HepG2 (cell line): ENCODE results near the gene HSPB2. TPM values are rescaled to one million over a fixed set of nuclear protein-coding genes. Genes with fewer than 3 reads are reported as not detected.

ENCODE experiments used
- DNMT1 ChIP-seq: sonication (generic); formaldehyde crosslinking; IDR thresholded peaks from 2 replicates; pipeline ENCODE4 v1.5.1; 2020; ENCODE audit warnings: mild to moderate bottlenecking, missing genetic modification reagents
- ELF1 ChIP-seq: sonication (generic); formaldehyde crosslinking; IDR thresholded peaks from 2 replicates; pipeline ENCODE4 v1.4.0; 2020; ENCODE audit warnings: missing genetic modification reagents
- EP300 ChIP-seq, 3 experiments: sonication (generic) in 1 of 3; formaldehyde crosslinking in 1 of 3; IDR thresholded peaks; 2 replicates each; pipeline versions ENCODE4 v1.5.1 to v1.6.1; 2011 to 2020; ENCODE audit warnings: low read depth in 2 of 3, low read length in 2 of 3, borderline replicate concordance in 1 of 3, improper control_type of control experiment in 1 of 3, mild to moderate bottlenecking in 1 of 3, missing genetic modification reagents in 1 of 3, moderate library complexity in 1 of 3
- ESRRA ChIP-seq: sonication (generic); formaldehyde crosslinking; IDR thresholded peaks from 2 replicates; pipeline ENCODE4 v1.5.1; 2020; ENCODE audit warnings: mild to moderate bottlenecking, low read depth, missing genetic modification reagents
- FOXK2 ChIP-seq: fragments of 450-650 bp; IDR thresholded peaks from 2 replicates; pipeline ENCODE4 v1.6.1; 2016
- LCORL ChIP-seq, 2 experiments: fragments of 450-650 bp in 1 of 2; sonication (generic) in 1 of 2; formaldehyde crosslinking in 1 of 2; IDR thresholded peaks; 2 replicates each; pipeline versions ENCODE4 v1.5.0 to v1.6.1; 2017 to 2020; ENCODE audit warnings: antibody characterized with exemption in 1 of 2, missing genetic modification reagents in 1 of 2
- MIER3 ChIP-seq: IDR thresholded peaks from 2 replicates; pipeline ENCODE4 v1.6.1; 2016; ENCODE audit warnings: missing compliant biosample characterization, borderline replicate concordance
- MTF2 ChIP-seq: sonication (generic); formaldehyde crosslinking; IDR thresholded peaks from 2 replicates; pipeline ENCODE4 v1.5.0; 2020; ENCODE audit warnings: missing genetic modification reagents, borderline replicate concordance
- RXRB ChIP-seq: IDR thresholded peaks from 2 replicates; pipeline ENCODE4 v1.6.1; 2016; ENCODE audit warnings: borderline replicate concordance, missing genetic modification reagents, missing compliant biosample characterization
- SCMH1 ChIP-seq: sonication (generic); formaldehyde crosslinking; IDR thresholded peaks from 2 replicates; pipeline ENCODE4 v1.9.0; 2021; ENCODE audit warnings: missing genetic modification reagents, mild to moderate bottlenecking, borderline replicate concordance
- SP140L ChIP-seq: sonication (generic); formaldehyde crosslinking; IDR thresholded peaks from 2 replicates; pipeline ENCODE4 v1.4.0; 2020; ENCODE audit warnings: missing genetic modification reagents, borderline replicate concordance
- SP2 ChIP-seq: sonication (generic); formaldehyde crosslinking; IDR thresholded peaks from 2 replicates; pipeline ENCODE4 v1.5.1; 2020; ENCODE audit warnings: mild to moderate bottlenecking, missing genetic modification reagents
- THAP11 ChIP-seq: IDR thresholded peaks from 2 replicates; pipeline ENCODE4 v1.6.1; 2016; ENCODE audit warnings: missing biosample characterization, missing genetic modification reagents
- TSC22D2 ChIP-seq: sonication (generic); formaldehyde crosslinking; IDR thresholded peaks from 2 replicates; pipeline ENCODE4 v1.5.1; 2020; ENCODE audit warnings: missing genetic modification reagents, mild to moderate bottlenecking, borderline replicate concordance
- ZFP90 ChIP-seq: sonication (generic); formaldehyde crosslinking; IDR thresholded peaks from 2 replicates; pipeline ENCODE4 v1.8.0; 2022; ENCODE audit warnings: missing genetic modification reagents, mild to moderate bottlenecking, inconsistent platforms, borderline replicate concordance
- ZFX ChIP-seq: sonication (generic); formaldehyde crosslinking; IDR thresholded peaks from 2 replicates; pipeline ENCODE4 v1.4.0; 2020; ENCODE audit warnings: mild to moderate bottlenecking, low read depth, missing genetic modification reagents, moderate library complexity
- ZNF143 ChIP-seq: sonication (generic); formaldehyde crosslinking; IDR thresholded peaks from 2 replicates; pipeline ENCODE4 v1.4.0; 2020; ENCODE audit warnings: missing genetic modification reagents
- ZNF660 ChIP-seq: sonication (generic); formaldehyde crosslinking; IDR thresholded peaks from 2 replicates; pipeline ENCODE4 v1.5.1; 2020; ENCODE audit warnings: mild to moderate bottlenecking, low read depth, missing genetic modification reagents, borderline replicate concordance
- ZNF782 ChIP-seq: sonication (generic); formaldehyde crosslinking; IDR thresholded peaks from 2 replicates; pipeline ENCODE4 v1.4.0; 2020; ENCODE audit warnings: missing genetic modification reagents, mild to moderate bottlenecking, borderline replicate concordance
- ZSCAN21 ChIP-seq: sonication (generic); formaldehyde crosslinking; IDR thresholded peaks from 2 replicates; pipeline ENCODE4 v1.8.0; 2022; ENCODE audit warnings: mild to moderate bottlenecking, missing genetic modification reagents, moderate library complexity, borderline replicate concordance
- polyA plus RNA-seq, 8 experiments: library from polyadenylated mRNA; depleted of rRNA in 3 of 8; stranded (reverse) in 7 of 8; unstranded in 1 of 8; fragments of >200 nt; fragmentation: Illumina TruSeq in 4 of 8; extraction: Trizol in 4 of 8; gene quantifications; 2 replicates each; pipeline versions ENCODE4 v1.2.1 to v1.2.3, GENCODE V29; 2011 to 2016; ENCODE audit warnings: low read depth in 4 of 8, missing spikeins in 1 of 8, mixed read lengths in 1 of 8; ENCODE audit not compliant: insufficient read depth in 1 of 8
- total RNA-seq, 5 experiments: library from RNA; depleted of rRNA; stranded (reverse); fragments of >200 nt; fragmentation: Illumina TruSeq; extraction: Trizol; gene quantifications; 2 replicates each; pipeline ENCODE4 v1.2.3, GENCODE V29; 2016; ENCODE audit warnings: low read depth in 1 of 5
- TF ChIP-seq, protein P1 (sequence below): sonication (generic); formaldehyde crosslinking; IDR thresholded peaks from 2 replicates; pipeline ENCODE4 v1.4.0; 2020; ENCODE audit warnings: missing genetic modification reagents, low read depth, mild to moderate bottlenecking, borderline replicate concordance
- TF ChIP-seq, protein P2 (sequence below): IDR thresholded peaks from 2 replicates; pipeline ENCODE4 v1.6.1; 2016

Gene HSPB2
- total and polyA plus RNA-seq, 2 of the 13 experiments (the other 11 are each of a cell fraction or from before 2014, with no cell fraction given), result 0.04 TPM; not detected in 1

DNA sequence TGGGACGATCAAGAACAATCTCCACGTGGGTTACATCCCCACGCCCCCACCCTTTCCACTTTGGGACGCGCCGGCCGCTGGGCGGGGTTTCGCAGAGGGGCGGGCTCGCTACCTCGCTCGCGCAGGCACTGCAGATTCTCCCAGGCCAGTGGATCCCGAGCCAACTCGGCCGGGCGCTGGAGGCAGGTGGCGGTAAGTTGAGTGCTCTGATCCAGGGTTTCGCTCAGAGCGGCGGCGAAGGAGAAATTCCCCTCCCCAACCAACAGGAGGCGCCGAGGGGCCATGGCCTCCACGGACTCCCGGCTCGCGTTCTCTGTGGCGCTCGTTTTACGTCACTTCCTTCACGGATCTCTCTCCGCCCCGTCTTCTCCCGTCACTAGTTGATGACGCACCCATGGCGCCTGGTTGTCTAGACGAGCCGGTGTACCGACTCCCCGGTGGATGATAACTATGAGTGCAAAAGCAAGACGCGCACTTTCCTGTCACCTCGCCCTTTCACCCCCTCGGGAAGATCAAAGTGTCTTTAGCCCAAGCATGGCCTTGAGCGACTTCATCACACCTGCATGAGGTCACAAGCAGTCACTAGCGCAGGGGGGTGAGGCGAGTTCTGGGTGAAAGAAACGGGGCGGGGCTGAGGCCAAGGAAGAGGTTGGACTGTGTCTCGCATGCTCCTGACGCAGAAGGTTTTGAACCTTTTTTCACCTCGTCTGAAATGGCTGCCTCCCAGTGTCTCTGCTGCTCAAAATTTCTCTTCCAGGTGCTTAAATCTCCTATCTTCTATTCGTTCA is 33.5 kb upstream of the HSPB2 start, which contains the start of the genes CFAP68 and FDXACB1 (continued):
- TF ChIP-seq, protein P1, sequence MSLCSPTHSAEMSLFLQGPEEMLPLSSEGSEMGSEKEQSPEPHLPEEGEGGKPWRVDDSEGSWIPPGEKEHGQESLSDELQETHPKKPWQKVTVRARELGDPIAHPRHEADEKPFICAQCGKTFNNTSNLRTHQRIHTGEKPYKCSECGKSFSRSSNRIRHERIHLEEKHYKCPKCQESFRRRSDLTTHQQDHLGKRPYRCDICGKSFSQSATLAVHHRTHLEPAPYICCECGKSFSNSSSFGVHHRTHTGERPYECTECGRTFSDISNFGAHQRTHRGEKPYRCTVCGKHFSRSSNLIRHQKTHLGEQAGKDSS, result peak; percentile 55; the same call in 1 of the 2 replicates
- TF ChIP-seq SP2 (CRISPR knock-in tag) (peak; percentile 57), FOXK2 (peak; percentile 65; the same call in 1 of the 2 replicates), ZFP90 (CRISPR knock-in tag) (peak; percentile 77), ZFX (CRISPR knock-in tag) (peak; percentile 81), SP140L (CRISPR knock-in tag) (no peak), EP300 (IDR thresholded peaks at IDR 0.05; ENCODE audit: low read depth in 2 of 2, low read length in 2 of 2) (peak; percentile 68 to 75; a peak in 2 of 4 replicates), EP300 (CRISPR knock-in tag; IDR thresholded peaks at IDR 0.05; ENCODE audit: borderline replicate concordance) (peak; percentile 78), MTF2 (peak; percentile 3; the same call in 1 of the 2 replicates), SCMH1 (CRISPR knock-in tag) (no peak), DNMT1 (no peak), MIER3 (peak; percentile 76; the same call in 1 of the 2 replicates), LCORL (IDR thresholded peaks at IDR 0.05) (no peak), LCORL (CRISPR knock-in tag; IDR thresholded peaks at IDR 0.05) (peak; percentile 67; the same call in 1 of the 2 replicates), THAP11 (CRISPR knock-in tag) (peak; percentile 94), ZSCAN21 (peak; percentile 48; the same call in 1 of the 2 replicates), ESRRA (peak; percentile 51; the same call in 1 of the 2 replicates), ELF1 (CRISPR knock-in tag) (peak; percentile 72), ZNF660 (CRISPR knock-in tag) (no peak), ZNF782 (CRISPR knock-in tag) (peak; percentile 74; the same call in 1 of the 2 replicates), ZNF143 (CRISPR knock-in tag) (peak; percentile 59), TSC22D2 (CRISPR knock-in tag) (peak; percentile 22; the same call in 1 of the 2 replicates), RXRB (CRISPR knock-in tag) (peak; percentile 67)
- TF ChIP-seq, protein P2, sequence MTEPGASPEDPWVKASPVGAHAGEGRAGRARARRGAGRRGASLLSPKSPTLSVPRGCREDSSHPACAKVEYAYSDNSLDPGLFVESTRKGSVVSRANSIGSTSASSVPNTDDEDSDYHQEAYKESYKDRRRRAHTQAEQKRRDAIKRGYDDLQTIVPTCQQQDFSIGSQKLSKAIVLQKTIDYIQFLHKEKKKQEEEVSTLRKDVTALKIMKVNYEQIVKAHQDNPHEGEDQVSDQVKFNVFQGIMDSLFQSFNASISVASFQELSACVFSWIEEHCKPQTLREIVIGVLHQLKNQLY (CRISPR knock-in tag), result peak; percentile 32; the same call in 1 of the 2 replicates
